ENCODE measurements around the gene DHCR24. TPM values are rescaled to one million over a fixed set of nuclear protein-coding genes. Genes with fewer than 3 reads are reported as not detected.

Gene DHCR24
- total RNA-seq, 1 donor from 2014 or later = 9.9 TPM

DNA sequence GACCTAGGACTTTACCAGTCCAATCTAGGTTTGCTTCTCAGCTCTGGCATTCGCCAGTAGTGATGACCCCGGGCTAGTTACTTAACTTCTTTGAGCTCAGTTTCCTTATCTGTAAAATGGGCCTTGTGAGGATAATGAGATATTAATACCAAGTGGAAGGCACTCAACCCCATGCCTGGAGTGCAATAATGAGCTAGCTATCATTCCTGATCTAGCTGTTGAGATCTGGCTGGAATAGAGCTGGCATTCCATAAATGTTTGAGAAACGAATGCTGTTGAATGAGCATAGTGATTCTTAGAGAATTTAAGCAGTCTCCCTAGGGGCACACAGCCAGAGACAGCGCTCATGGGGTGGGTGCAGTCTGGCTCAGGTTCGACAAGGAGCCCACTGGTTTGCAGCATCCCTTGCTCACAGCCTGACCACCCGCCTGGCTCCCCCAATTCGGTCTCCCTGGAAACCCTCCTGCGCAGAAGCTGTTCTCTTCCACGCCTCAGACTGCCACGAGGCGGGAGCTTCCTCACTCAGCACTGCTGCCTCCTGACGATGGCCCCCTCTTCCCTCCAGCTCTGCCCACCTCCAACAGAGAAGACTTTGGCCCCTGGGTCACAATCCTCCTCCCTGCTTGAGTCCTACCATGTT is 32.5 kb downstream of the DHCR24 start:
- no peaks in the 10 kb centered on the region for H3K9me3 ChIP-seq (ENCODE audit: control insufficient read depth in 3 of 3, low read length in 3 of 3)
- no peak overlapping the region for H3K9ac ChIP-seq (ENCODE audit: low read depth in 1 of 3, low read length in 3 of 3)
- H3K27me3 ChIP-seq (ENCODE audit: control insufficient read depth in 3 of 3, insufficient read depth in 3 of 3, low read length in 3 of 3) = no peaks in the 10 kb centered on the region
- no peak overlapping the region for H3K4me3 ChIP-seq (ENCODE audit: low read length in 3 of 3)
- H3K27ac ChIP-seq (ENCODE audit: low read depth, low read length) = no peak overlapping the region
- peaks cover 3 to 30% (median 28%) of the 10 kb centered on the region in 3 donors for H3K4me1 ChIP-seq (ENCODE audit: control insufficient read depth in 3 of 3, insufficient read depth in 3 of 3, low read length in 3 of 3)
- H3K36me3 ChIP-seq (ENCODE audit: control insufficient read depth in 3 of 3, insufficient read depth in 3 of 3, low read length in 3 of 3) = peaks cover 9 to 47% (median 30%) of the 10 kb centered on the region in 3 donors

DNA sequence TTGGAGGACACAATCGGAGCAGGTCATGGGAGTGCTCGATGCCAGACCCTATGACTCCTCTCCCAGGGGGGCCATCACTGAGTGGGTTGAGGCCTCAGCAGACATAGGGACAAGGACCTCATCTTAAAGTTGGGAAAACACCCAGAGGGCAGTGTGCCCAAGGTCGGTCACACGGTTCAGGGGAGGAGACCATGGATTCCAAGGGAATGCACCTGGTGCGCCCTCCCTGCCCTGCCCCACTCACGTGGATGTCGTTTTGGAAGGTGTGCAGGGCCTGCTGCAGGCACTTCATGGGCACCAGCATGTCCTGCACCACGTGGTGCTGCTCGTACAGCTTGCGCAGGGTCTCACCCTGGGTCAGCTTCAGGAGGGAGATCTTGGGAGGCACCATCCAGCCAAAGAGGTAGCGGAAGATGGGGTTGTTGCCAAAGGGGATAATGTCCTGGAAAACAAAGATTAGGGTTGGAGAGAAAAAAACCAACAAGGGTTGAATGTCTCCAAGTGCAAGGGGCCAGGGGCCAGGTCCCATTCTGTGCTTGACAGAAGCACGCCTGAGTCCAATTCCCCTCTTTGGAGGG is 33.1 kb downstream of the DHCR24 start:
- Histone ChIP-seq H3K36me3 (ENCODE audit: control insufficient read depth in 3 of 3, insufficient read depth in 3 of 3, low read length in 3 of 3) (peaks cover 9 to 53% (median 36%) of the 10 kb centered on the region in 3 donors), H3K4me3 (ENCODE audit: low read length in 3 of 3) (no peak overlapping the region), H3K9me3 (ENCODE audit: control insufficient read depth in 3 of 3, low read length in 3 of 3) (no peaks in the 10 kb centered on the region), H3K9ac (ENCODE audit: low read depth in 1 of 3, low read length in 3 of 3) (no peak overlapping the region), H3K27me3 (ENCODE audit: control insufficient read depth in 3 of 3, insufficient read depth in 3 of 3, low read length in 3 of 3) (no peaks in the 10 kb centered on the region), H3K4me1 (ENCODE audit: control insufficient read depth in 3 of 3, insufficient read depth in 3 of 3, low read length in 3 of 3) (peaks cover 3 to 28% (median 27%) of the 10 kb centered on the region in 3 donors), H3K27ac (ENCODE audit: low read depth, low read length) (no peak overlapping the region)

DNA sequence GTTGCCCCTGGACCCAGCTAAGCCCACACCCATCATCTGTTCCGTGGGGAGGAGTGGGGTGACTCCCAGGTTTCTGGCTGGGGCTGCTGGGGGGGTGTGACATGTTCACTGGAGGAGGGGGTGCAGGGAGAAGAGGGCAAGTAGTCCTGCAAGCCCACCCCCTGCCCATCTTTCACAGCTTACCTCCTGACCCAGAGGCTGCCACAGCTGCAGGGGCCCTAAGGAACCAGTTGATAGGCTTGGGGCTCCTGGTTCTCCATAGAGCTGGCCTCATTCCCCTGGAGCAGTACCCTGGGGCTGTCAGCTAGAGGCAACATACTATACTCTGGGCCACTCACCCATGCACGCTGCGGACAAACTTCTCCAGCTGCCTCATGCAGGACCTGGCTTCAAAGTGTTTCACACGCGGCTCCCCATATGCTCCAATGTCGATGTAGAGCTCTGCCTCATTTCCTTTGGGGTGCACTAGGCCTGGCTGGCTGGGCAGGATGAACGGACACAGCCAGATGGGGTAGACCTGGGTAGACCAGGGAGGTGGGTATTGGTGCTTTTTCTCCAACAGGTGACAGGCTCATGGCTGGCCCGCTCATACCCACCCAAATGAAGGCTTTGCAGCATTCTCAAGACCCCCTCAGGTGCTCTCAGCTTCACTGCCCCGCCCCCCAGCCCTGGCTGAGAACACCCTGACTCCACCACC is 33.8 kb downstream of the DHCR24 start:
- H3K27me3 ChIP-seq (ENCODE audit: control insufficient read depth in 3 of 3, insufficient read depth in 3 of 3, low read length in 3 of 3) = no peaks in the 10 kb centered on the region
- H3K36me3 ChIP-seq (ENCODE audit: control insufficient read depth in 3 of 3, insufficient read depth in 3 of 3, low read length in 3 of 3) = peaks cover 9 to 54% (median 41%) of the 10 kb centered on the region in 3 donors
- H3K9ac ChIP-seq (ENCODE audit: low read depth in 1 of 3, low read length in 3 of 3) = no peak overlapping the region
- no peaks in the 10 kb centered on the region for H3K9me3 ChIP-seq (ENCODE audit: control insufficient read depth in 3 of 3, low read length in 3 of 3)
- no peak overlapping the region for H3K27ac ChIP-seq (ENCODE audit: low read depth, low read length)
- H3K4me3 ChIP-seq (ENCODE audit: low read length in 3 of 3) = no peak overlapping the region
- H3K4me1 ChIP-seq (ENCODE audit: control insufficient read depth in 3 of 3, insufficient read depth in 3 of 3, low read length in 3 of 3) = peaks cover 3 to 26% (median 25%) of the 10 kb centered on the region in 3 donors

DNA sequence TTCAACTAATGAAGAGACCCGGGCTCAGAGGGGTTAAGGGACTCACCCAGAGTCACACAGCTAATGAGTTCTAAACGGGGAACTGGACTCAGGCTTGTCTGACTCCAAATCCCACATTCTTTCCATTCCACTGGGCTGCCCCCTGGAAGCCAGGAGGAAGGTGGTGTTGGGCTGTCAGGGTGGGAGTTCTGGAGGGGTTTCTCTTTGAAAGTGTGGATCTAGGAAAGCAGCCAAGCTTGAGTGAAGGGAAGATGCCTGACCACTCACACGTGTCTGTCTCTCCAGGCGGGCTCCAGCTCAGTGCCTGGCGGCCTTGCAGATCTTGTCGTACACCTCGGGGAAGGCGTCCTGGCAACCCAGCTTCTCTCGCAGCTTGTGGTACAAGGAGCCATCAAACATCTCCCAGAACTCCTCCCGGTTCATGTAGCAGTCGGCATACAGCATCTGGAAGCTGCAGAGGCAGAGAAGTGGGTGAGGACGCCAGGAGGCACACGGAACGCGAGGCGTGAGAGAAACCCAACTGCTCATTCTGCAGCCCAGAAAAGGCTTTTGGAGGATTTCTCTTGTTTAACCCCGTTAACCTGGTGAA is 35.0 kb downstream of the DHCR24 start:
- Histone ChIP-seq H3K27ac (ENCODE audit: low read depth, low read length) (no peak overlapping the region), H3K9me3 (ENCODE audit: control insufficient read depth in 3 of 3, low read length in 3 of 3) (no peaks in the 10 kb centered on the region), H3K36me3 (ENCODE audit: control insufficient read depth in 3 of 3, insufficient read depth in 3 of 3, low read length in 3 of 3) (peaks cover 9 to 55% (median 46%) of the 10 kb centered on the region in 3 donors), H3K4me1 (ENCODE audit: control insufficient read depth in 3 of 3, insufficient read depth in 3 of 3, low read length in 3 of 3) (peaks cover 0 to 16% (median 14%) of the 10 kb centered on the region in 3 donors), H3K9ac (ENCODE audit: low read depth in 1 of 3, low read length in 3 of 3) (no peak overlapping the region), H3K27me3 (ENCODE audit: control insufficient read depth in 3 of 3, insufficient read depth in 3 of 3, low read length in 3 of 3) (no peaks in the 10 kb centered on the region), H3K4me3 (ENCODE audit: low read length in 3 of 3) (no peak overlapping the region)

DNA sequence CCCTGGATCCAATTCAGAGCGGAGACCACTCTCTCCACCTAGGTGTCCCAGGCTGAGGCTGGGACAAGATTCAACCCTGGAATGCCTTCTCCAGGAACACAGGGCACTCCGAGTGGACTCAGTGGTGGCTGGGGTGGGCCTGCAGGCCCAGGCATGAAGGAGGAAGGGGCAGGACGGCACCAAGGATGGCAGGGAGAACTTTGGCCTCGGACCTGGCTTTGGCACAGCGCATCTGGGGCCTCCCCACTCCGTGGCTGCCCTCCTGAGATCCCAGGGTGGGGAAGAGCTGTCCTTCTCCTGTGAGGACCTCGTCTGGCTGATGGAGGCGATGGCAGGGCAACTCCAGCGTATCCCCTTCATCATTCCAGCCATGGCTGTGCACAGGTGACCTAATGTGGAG is 35.6 kb downstream of the DHCR24 start:
- Histone ChIP-seq H3K9ac (ENCODE audit: low read depth in 1 of 3, low read length in 3 of 3) (no peak overlapping the region), H3K27me3 (ENCODE audit: control insufficient read depth in 3 of 3, insufficient read depth in 3 of 3, low read length in 3 of 3) (no peaks in the 10 kb centered on the region), H3K27ac (ENCODE audit: low read depth, low read length) (no peak overlapping the region), H3K4me3 (ENCODE audit: low read length in 3 of 3) (no peak overlapping the region), H3K36me3 (ENCODE audit: control insufficient read depth in 3 of 3, insufficient read depth in 3 of 3, low read length in 3 of 3) (peaks cover 9 to 60% (median 46%) of the 10 kb centered on the region in 3 donors), H3K4me1 (ENCODE audit: control insufficient read depth in 3 of 3, insufficient read depth in 3 of 3, low read length in 3 of 3) (peaks cover 0 to 11% (median 9%) of the 10 kb centered on the region in 3 donors), H3K9me3 (ENCODE audit: control insufficient read depth in 3 of 3, low read length in 3 of 3) (no peaks in the 10 kb centered on the region)

DNA sequence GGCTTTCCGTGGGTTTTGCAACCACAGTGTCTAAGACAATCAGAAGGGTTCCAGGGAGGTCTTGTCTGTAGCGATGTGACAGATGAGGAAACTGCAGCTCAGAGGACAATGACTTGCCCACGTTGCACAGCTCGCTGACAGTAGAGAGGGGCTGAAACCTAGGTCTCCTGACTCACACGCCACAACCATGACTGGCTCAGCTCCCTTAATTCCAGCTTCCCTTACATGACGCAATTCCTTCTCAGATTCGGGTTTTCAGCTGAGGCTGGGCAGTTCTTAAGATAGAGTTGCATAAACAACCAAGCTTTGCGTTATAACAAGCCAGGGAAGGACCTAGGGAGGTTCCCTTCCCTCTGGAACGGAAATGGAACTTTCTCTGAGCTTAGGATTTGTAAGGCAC is 36.3 kb downstream of the DHCR24 start:
- H3K27ac ChIP-seq (ENCODE audit: low read depth, low read length) = no peak overlapping the region
- H3K4me3 ChIP-seq (ENCODE audit: low read length in 3 of 3) = no peak overlapping the region
- no peaks in the 10 kb centered on the region for H3K27me3 ChIP-seq (ENCODE audit: control insufficient read depth in 3 of 3, insufficient read depth in 3 of 3, low read length in 3 of 3)
- peaks cover 9 to 62% (median 49%) of the 10 kb centered on the region in 3 donors for H3K36me3 ChIP-seq (ENCODE audit: control insufficient read depth in 3 of 3, insufficient read depth in 3 of 3, low read length in 3 of 3)
- H3K9me3 ChIP-seq (ENCODE audit: control insufficient read depth in 3 of 3, low read length in 3 of 3) = no peaks in the 10 kb centered on the region
- H3K9ac ChIP-seq (ENCODE audit: low read depth in 1 of 3, low read length in 3 of 3) = no peak overlapping the region
- peaks cover 0 to 11% (median 5%) of the 10 kb centered on the region in 3 donors for H3K4me1 ChIP-seq (ENCODE audit: control insufficient read depth in 3 of 3, insufficient read depth in 3 of 3, low read length in 3 of 3)

DNA sequence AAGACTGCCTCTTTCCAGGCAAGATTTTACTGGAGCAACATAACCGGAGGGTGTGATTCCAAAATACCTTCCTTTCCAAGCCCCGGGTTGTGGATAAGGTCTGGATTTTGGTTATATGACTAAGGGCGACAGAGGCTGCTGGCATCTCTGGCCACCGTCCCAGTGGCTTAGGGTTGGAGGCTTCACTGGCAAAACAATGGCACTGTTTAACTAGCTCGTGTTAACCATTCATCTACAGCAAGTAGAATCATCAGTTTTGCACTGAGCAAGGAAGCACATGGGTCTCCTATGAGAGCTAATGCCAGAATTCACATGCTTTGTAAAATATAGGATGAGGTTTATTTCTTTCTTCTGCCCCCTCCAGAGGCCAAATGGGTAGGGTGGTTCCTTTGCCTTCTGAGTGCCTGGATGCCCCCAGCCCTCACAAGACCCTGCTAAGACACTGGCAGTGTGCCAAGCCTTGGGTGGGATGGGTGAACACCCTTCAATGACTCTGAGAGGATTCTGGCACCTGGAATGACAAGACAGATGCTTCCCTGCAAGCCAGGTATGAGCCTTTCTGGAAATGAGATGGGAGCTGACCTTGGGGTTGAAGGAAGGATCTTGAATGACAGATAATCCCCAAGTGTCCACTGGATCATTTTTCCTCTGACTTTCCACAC is 36.8 kb downstream of the DHCR24 start:
- H3K4me1 ChIP-seq (ENCODE audit: control insufficient read depth in 3 of 3, insufficient read depth in 3 of 3, low read length in 3 of 3) = peaks cover 0 to 11% (median 5%) of the 10 kb centered on the region in 3 donors
- H3K27ac ChIP-seq (ENCODE audit: low read depth, low read length) = no peak overlapping the region
- no peaks in the 10 kb centered on the region for H3K27me3 ChIP-seq (ENCODE audit: control insufficient read depth in 3 of 3, insufficient read depth in 3 of 3, low read length in 3 of 3)
- H3K36me3 ChIP-seq (ENCODE audit: control insufficient read depth in 3 of 3, insufficient read depth in 3 of 3, low read length in 3 of 3) = peaks cover 9 to 61% (median 49%) of the 10 kb centered on the region in 3 donors
- no peak overlapping the region for H3K4me3 ChIP-seq (ENCODE audit: low read length in 3 of 3)
- no peaks in the 10 kb centered on the region for H3K9me3 ChIP-seq (ENCODE audit: control insufficient read depth in 3 of 3, low read length in 3 of 3)
- H3K9ac ChIP-seq (ENCODE audit: low read depth in 1 of 3, low read length in 3 of 3) = no peak overlapping the region

DNA sequence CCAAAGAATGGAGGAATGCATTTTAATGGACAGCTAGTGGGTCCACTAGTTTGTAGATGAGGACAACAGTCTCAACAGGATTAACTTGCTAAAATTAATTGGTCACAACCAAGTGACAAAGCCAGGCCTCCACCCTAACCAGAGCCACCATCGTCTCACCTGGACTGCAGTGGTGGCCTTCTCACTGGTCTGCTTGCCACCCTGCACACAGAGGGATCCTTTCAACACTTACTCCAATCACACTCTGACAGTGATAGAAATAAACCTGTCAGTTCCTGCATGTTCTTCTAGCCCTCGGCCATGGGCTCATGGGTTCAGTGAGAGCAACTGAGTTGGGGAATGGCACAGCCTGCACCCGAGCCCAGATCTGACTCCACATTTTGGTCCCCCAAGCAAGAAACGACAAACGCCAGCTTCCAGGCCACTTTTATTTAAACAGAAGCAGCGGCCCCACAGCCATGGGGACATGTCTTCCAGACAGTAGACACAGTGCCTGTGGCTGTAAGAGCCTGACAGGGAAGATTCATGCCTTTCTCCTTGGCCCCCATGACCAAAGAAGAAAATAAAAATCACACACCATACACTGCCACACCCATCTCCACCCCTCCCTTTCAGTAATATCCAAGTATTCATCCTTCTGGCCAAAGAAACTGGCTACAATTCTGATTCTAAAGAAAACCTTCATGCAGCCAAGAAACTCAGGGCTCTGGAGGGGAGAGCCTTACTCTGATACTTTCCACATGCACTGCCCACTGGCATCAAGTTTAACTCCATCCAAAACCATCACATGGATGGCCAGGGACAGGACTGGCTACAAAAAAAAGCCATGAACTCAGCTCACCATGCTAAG is 37.6 kb downstream of the DHCR24 start:
- peaks cover 9 to 61% (median 49%) of the 10 kb centered on the region in 3 donors for H3K36me3 ChIP-seq (ENCODE audit: control insufficient read depth in 3 of 3, insufficient read depth in 3 of 3, low read length in 3 of 3)
- no peak overlapping the region for H3K4me3 ChIP-seq (ENCODE audit: low read length in 3 of 3)
- no peaks in the 10 kb centered on the region for H3K27me3 ChIP-seq (ENCODE audit: control insufficient read depth in 3 of 3, insufficient read depth in 3 of 3, low read length in 3 of 3)
- peaks cover 0 to 11% (median 5%) of the 10 kb centered on the region in 3 donors for H3K4me1 ChIP-seq (ENCODE audit: control insufficient read depth in 3 of 3, insufficient read depth in 3 of 3, low read length in 3 of 3)
- H3K27ac ChIP-seq (ENCODE audit: low read depth, low read length) = no peak overlapping the region
- no peaks in the 10 kb centered on the region for H3K9me3 ChIP-seq (ENCODE audit: control insufficient read depth in 3 of 3, low read length in 3 of 3)
- H3K9ac ChIP-seq (ENCODE audit: low read depth in 1 of 3, low read length in 3 of 3) = no peak overlapping the region
